ENCODE data around the gene SARM1.

SARM1 gene

DNA sequence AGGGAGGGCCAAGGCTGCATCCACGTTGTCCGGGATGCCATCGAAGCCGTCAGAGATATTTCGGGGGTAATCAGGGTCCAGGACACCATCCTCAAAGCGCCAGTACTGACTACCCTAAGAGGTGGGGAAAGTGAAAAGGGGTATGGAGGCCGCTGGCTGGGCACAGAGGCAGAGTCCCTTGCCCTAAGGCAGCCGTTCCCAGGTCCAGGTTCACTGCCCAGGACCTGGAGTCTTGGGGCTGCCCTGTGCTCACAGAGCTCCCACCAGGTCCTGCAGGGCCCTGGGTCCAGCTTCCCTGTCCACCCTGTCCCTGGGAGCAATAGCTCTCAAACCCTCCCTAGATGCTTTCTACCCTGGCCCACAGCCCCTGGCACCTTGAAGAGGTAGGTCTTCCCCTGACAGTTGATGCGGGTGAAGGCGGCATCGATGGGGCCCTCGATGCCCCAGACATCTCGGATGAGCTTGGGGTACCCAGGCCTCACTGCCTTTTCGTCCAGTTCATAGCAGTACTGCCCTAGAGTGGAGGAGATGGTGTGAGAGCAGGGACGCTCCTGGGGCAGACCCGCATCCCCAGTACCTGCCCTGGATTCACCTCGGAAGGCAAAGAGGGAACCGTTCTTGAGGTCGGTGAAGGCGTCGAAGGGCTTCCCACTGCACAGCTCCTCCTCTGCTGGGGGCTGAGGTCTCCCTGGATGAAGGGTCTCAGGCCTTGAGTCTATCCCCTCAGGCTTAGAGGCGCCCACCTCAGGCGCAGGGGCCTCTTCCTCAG is 2.4 kb upstream of the SARM1 start:
- DNase-seq (ENCODE audit: low spot score) = no peak

DNA sequence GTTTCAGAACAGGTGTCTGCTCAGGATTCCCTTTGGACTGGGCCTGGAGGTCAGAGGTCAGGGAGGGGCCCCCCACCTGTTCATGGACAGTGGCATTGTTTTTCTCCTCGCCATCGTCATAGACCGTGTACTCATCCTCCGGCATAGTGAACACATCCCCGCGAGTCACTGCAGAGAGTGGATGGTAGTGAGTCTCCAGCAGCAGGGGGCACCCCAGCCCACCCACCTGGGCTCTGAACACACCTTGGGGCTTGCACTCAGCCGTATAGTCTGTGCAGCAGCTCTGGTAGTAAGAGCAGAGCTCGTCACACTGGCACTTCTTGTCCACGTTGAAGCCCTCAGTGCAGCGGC is 1.8 kb upstream of the SARM1 start:
- DNase-seq (ENCODE audit: low spot score) = no peak

GRCh38 chr17:28370035-28370743 is 1.3 kb upstream of the SARM1 start, which contains the start of gene VTN:
Gene VTN (minus strand): TSS chr17:28370307. CDS start chr17:28370203, 104 bp downstream.
- DNase-seq (ENCODE audit: low spot score) = peak; percentile 64

- no peak for DNase-seq (ENCODE audit: low spot score)
Measured at GRCh38 chr17:28370744-28371103, 770 bp upstream of the SARM1 start.

DNA sequence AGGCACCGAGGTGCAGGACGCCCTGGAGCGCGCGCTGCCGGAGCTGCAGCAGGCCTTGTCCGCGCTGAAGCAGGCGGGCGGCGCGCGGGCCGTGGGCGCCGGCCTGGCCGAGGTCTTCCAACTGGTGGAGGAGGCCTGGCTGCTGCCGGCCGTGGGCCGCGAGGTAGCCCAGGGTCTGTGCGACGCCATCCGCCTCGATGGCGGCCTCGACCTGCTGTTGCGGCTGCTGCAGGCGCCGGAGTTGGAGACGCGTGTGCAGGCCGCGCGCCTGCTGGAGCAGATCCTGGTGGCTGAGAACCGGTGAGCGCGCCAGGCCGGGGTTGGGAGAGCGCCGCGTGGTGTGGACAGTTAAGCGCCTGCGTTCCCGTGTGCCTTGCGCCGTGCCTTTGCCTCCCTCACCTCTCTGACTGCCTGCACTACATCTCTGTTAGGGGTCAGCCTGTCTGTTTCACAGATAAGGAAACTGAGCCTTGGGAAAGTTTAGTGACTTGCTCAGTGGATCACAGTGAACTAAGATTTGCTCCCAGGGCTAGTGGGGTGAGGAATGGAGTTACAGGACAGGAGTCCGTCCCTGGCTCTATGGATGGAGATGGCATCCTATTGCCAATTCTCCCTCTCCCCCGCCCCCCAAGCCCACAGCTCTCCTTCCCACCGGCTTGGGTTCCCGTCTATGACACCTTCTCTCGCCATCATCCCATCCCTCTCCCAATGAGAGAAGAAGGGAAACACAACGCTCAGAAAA is 880 bp downstream of the SARM1 start:
- peak; percentile 60 for DNase-seq (ENCODE audit: low spot score)

DNA sequence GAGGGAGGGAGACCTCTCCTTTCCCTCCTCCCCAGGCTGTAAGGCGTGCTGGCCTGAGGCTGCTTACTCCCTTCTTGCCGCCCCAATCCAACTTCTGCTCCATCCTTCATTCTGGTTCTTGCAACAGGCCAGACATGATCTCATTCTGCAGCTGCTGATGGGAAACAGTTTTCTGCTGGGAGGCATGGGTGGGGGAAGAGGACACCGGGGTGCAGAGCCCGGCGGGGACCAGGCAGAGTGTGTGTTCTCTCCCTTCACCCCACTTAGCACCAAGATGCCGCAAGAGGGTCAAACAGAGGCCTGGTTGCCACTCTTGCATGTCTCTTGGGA is 1.4 kb downstream of the SARM1 start:
- DNase-seq (ENCODE audit: low spot score) = no peak

DNA sequence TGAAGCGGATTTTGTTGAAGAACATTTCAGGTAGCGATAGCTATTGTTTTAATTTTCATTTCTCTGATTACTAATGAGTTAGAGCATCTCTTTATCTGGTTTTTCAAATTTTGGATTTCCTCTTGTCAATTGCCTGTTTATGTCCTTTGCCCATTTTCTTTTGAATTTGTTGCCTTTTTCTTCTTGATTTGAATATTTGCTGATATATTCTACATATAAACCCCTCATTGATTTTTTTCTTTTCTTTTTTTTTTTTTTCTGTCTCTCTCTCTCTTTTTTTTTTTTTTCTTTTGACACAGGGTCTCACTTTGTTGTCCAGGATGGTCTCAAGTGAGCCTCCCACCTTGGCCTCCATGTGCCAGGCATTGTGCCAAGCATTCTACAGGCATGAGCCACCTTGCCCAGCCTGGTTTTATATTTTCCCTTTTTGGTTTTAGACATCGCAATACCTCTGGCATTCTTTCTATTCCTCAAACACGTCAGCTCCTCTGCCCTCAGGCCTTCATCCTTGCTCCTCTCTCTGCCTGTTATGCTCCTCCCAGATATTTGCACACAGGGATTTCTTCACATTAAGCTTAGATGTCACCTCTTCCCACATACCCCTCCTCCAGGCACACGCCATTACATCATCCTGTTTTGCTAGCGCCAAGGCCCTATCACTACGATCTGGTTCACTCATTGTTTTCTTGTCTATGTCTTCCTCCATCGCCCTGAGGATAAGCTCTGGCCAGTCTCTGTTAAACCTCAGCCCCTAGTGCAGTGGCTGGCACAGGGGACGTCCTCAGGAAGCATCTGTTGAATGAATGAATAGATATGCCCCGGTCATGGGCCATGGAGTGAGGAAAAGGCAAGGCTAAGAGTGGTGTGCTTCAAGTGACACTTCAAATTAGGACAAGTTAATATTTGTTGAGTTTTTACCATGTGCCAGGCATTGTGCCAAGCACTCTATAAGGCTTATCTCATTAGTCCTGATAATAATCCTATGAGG is 8.6 kb downstream of the SARM1 start:
- no peak for DNase-seq (ENCODE audit: low spot score)

GRCh38 chr17:28381141-28381825 is 9.8 kb downstream of the SARM1 start:
- no peak for DNase-seq (ENCODE audit: low spot score)

DNA sequence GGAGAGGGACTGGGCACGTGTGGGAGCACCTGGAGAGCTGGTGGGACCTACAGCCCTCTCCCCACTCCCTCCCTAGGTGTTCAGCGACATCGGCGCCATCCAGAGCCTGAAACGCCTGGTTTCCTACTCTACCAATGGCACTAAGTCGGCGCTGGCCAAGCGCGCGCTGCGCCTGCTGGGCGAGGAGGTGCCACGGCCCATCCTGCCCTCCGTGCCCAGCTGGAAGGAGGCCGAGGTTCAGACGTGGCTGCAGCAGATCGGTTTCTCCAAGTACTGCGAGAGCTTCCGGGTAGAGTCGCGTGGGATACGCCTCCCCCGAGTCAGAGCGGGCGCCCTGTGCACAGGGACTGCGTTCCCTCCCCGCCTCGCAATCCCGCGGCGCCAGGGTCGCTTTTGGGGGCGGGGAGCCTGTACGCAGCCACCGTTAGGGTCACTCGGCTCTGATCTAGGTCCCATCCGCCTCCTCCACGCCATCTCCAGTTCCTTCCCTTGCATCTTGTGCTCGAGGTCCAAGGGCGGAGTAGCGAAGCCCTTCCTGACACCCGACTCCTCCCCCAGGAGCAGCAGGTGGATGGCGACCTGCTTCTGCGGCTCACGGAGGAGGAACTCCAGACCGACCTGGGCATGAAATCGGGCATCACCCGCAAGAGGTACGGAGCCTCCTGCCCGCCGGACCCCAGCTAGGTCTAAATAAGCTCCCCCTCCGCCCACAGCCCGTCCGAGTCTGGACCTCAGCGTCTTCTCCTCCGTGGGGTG is 13.0 kb downstream of the SARM1 start:
- no peak for DNase-seq (ENCODE audit: low spot score)

DNA sequence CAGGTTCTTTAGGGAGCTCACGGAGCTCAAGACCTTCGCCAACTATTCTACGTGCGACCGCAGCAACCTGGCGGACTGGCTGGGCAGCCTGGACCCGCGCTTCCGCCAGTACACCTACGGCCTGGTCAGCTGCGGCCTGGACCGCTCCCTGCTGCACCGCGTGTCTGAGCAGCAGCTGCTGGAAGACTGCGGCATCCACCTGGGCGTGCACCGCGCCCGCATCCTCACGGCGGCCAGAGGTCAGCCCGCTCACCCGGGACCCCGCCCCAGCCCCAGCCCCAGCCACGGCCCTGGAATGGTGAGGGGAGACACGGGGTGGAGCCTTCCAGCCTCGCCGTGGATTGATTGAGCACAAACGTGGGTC is 13.5 kb downstream of the SARM1 start:
- DNase-seq (ENCODE audit: low spot score) = no peak

DNA sequence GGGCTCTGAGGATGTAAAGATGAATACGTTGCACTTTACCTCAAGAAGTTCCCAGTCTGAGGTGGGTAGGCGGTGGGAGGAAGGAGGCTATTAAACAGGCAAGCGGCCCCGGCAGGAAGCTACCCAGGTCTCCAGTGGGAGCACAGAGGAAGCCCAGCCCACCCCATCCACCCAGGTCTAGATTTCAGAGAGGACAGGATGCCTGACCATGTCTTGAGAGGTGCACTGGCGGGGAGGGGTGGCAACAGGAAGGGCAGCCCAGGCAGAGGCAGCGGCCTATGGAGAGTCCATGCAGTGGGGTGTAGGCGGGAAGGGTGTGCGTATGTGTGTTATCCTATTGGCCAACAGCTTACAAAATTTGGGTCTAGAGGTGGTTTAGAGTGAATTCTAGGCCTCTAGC is 13.9 kb downstream of the SARM1 start:
- DNase-seq (ENCODE audit: low spot score) = no peak

DNA sequence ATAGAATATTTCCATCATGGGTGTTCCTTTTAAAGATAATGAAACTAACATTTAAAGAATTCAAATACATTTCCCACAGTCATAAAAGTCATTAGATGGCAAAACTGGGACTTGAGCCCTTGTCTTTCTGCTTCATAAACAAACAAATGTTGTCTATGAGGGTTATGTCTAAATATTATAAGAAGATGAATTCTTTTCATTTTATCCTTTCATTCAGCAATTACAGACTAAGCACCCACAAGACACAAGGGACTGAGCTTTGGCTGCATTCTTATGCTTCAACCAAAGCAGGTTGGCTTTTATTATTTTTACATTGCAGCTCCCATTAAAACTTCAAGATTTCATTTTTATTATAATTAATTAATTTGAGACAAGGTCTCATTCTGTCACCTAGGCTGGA is 14.9 kb downstream of the SARM1 start:
- no peak for DNase-seq (ENCODE audit: low spot score)

DNA sequence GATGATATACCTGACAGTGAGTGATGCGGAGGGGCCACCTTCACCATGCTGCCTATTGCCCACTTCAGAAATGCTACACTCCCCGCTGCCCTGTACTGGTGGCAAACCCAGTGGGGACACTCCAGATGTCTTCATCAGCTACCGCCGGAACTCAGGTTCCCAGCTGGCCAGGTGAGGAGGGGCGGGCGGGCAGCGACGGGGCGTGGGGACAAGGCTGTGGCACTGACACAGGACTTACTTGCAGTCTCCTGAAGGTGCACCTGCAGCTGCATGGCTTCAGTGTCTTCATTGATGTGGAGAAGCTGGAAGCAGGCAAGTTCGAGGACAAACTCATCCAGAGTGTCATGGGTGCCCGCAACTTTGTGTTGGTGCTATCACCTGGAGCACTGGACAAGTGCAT is 16.6 kb downstream of the SARM1 start:
- no peak for DNase-seq (ENCODE audit: low spot score)

GRCh38 chr17:28390141-28390540 is 18.6 kb downstream of the SARM1 start:
- DNase-seq (ENCODE audit: low spot score) = no peak

DNA sequence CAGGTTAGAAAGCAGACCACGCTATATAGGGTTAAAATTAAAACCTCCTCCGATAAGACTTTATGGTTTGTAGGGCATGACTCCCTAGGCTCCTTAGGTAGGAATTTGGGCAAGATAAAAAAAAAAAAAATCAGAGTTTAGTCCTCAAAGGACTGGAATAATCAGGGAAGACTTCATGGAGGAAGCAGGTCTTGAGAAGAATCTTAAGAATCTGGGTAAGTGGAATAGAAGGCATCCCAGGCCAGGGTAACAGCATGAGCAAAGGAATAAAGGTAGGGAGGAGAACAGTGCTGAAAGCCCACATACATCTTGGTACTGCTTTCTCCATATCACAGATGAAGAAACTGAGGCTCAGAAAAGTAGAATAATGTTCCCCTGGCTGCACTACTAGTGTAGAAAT is 19.1 kb downstream of the SARM1 start:
- DNase-seq (ENCODE audit: low spot score) = no peak

DNA sequence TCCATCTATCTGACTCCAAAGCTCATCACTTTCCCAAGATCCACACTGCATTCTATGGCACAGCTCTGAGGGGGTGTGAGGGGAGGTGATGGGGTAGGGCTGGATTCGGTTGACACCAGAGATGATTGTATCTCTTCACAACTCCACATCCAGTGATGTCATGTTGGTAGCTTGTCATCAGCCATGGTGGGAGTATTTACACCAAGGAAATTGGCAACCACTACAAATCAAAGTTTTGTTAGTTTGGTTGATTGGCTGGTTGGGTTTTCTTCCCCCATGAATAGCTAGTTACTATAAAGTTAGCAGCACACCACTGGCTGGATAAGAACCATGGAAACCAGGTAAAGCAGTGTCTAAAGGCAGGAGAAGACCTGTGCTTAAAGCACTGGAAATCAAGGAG is 19.5 kb downstream of the SARM1 start:
- no peak for DNase-seq (ENCODE audit: low spot score)

GRCh38 chr17:28391401-28391800 is 19.9 kb downstream of the SARM1 start:
- DNase-seq (ENCODE audit: low spot score) = no peak

GRCh38 chr17:28392491-28392890 is 21.0 kb downstream of the SARM1 start:
- no peak for DNase-seq (ENCODE audit: low spot score)

DNA sequence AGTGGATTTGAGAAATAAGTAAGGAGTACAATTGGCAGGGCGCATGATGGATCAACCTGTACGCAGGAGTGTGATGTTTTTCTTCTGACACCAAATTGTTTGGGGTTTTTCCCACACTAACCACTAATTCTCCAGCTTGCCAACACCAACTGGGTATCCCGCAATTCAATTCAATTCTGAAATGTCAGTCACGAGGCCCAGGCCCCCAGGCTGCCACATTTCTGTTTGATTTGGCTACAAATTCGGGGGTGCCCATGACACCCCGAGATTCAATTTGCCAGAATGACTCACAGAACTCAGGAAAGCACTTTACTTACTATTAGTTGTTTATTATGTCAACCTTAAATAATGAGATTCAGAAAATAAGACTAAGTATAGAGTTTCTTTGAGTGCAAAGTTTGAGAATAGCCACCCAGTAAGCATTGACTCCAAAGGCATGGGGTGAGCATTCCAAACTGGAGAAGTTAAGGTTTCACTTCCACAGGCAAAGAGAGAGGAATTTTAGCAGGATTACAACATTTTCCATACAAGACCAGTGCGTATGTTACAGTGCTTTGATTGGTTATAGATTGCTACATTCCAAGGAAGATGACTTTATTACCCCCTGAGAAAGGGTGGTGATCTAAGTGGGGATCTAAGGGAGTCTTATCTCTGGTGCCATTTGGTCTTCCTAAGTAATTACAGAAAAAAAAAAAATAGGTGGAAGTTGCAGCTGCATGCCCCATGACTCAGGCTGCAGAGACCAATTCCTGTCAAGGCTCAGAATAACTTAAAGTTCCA is 23.0 kb downstream of the SARM1 start:
- peak; percentile 52 for DNase-seq (ENCODE audit: low spot score)

- DNase-seq (ENCODE audit: low spot score) = no peak
Measured at GRCh38 chr17:28395426-28395825, 23.9 kb downstream of the SARM1 start.
